ENCODE results near the gene IGF2R.

DNA sequence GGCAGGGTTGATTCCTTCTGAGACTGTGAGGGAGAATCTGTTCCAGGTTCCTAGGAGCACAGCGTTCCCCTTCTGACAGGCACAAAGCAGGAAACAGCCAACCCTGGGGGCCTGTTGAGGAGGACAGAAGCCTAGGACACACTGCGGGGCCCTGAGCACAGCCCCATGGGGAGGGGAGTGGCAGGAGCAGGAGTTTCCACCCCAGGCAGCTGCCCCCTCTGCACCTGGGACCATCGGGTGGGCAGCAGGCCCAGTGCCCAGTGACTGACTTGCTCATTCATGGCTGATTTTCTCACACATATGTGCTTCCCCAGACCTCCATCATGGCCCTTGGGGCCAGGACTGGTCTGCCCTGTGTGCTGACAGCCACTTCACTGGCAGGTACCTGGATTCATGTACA lies 146.5 kb downstream of the IGF2R start:
- TF ChIP-seq CTCF (IDR thresholded peaks at IDR 0.05; ENCODE audit: low read depth, low read length, poor library complexity, severe bottlenecking) (no peak), EZH2phosphoT487 (IDR thresholded peaks at IDR 0.05; ENCODE audit: borderline replicate concordance, low read length) (no peak)
